GM19043 (cell line): ENCODE results near the gene PAK6.

Experiments used
- ATAC-seq: cut with Tn5 transposase; IDR thresholded peaks from one replicate; pipeline ENCODE4 v1.9.1; 2021; ENCODE audit warnings: low read depth; ENCODE audit not compliant: unreplicated experiment

The PAK6 gene

DNA sequence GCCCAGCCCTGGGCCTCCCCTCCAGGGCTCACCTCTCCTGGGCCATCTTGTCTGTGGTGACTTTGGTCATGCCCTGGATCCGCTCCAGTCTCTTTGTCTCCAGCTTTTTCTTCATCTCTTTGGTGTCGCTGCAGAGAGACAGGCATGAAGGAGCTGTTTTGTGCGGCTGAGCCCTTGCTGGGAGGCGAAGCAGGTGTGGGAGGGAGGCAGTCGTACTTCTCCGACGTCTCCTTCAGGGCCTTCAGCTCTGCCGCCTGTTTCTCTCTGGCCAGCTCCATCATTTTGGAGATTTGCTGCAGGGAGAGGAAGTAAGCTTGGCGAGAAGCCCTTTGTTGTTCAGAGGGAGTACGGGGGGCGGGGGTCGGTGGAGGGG lies 51.7 kb downstream of the PAK6 start:
- no peak for ATAC-seq

DNA sequence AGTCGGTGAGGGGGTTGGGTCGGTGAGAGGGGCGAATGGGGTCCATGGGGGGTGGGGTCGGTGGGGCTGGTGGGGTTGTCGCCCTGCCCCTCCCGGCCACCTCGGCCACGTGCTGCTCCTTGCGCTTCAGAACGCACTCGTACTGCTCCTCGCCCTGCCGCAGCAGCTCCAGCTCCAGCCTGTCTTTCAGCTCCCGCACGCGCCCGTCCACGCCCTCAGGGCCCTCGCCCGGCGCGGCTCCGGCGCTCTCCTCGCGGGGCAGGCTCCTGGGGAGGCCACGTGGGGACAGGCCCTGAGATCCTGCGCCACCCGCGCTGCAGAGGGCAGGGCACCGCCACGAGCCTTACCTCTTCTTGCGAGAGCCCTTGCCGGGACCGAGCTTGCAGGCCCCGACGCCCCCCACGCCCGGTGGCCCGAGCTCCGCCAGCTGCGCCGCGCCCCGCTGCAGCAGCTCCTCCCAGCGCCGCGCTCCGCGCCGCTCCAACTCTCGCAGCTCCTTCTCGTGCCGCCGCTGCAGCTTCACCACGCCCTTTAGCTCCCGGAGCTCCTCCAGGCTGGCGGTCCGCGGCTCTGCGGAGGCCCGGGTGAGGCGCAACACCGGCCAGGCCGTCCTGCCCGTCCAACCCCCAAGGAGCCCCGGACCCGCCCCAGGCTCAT lies 52.2 kb downstream of the PAK6 start:
- ATAC-seq, result no peak

DNA sequence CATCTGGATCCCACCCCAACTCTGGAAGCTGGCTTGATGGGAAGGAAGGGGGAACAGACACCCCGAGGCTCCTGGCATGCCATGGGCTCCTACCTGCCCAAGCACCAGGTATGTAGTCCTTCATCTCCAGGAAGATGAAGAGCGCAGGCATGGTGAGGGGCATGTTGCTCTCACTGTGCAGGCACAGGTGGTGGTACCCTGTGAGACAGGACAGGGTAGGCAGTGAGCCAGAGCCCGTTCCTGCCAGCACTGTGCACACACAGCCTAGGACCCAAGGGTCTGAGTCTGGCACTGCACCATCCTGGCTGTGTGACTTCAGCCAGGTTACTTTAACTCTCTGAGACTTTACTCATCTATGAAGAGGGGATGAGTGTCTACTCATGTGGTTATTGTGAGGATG lies 53.4 kb downstream of the PAK6 start:
- no peak for ATAC-seq

DNA sequence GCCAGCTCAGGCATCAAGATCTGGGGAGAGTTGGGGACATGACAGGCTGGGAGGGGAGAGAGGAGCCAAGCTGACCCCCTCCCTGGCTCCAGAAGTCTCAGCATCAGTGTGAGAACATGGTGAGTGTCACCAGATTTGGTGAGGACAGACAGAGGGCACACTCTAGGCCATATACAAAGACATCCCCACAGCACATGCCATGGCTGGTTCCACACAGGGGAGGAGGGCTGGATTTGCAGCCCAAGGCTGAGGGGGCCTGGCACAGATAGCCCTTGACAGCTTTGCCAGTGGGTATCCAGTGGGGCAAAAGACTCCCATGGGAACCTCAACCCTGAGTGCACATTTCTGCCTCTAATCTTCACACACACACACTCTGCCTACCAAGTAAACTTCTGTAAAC lies 54.1 kb downstream of the PAK6 start:
- no peak for ATAC-seq

DNA sequence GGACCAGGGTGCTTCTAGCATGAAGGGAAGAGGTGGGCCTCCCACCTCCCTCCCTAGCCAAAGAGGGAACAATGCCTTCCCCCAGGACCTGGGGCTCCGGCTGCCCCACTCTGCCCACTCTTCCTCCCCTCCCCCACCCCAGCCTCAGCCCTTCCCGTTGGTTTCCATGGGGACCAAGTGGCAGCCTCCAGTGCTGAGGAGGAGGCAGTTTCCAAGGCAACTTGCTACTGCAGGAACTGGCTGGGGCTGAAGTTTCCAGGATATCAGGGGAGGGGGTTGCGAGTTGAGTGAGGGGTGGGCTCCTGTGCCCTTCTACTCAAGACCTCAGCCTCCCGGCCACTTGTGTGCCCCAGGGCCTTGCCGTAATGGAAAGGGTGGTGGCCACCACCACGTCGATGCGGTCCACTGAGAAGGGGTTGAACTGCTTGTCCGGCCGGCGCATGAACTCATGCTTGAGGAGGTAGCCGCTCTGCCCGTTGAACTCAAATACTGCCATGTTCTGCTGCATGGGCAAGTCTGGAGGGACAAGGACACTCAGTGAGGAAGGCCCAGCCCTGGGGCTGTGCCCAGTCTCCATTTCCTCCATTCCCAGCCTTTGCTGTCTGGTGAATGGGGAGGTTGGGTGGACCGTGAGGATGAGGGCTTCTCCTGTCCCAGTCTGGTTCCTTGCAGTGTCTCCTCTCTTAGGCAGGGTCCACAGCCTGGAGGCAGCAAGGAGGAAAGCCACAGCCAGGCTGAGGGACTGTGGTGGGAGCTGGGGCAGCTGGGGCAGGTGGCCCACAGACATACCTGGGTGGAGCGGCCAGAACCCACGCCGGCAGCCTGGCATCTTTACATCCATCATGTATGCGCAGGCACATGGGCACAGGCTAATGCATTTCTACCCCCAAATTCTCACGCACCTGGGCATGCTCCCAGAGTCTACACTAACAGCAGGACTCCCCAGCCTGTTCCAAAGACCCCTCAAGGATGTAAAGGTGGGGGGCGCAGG lies 55.3 kb downstream of the PAK6 start:
- ATAC-seq, result no peak

DNA sequence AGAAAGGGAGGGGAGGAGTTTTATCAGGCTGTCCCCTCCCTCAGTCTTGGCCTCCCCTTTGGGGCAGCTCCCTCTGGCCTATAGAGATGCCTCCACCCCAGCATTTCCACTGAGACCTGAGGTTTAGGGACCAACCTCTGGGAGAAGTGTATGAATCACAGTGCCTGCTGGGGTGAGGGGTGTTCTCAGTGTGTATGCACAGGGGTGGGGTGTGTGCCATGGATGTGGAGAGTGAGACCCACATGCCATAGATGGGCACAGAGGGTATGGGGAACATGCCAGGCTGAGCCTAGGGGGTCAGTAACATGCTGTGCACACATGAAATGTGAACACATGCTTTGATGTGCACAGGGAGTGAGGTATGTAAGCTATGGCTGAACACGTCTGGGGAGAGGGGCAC lies 56.4 kb downstream of the PAK6 start:
- no peak for ATAC-seq

DNA sequence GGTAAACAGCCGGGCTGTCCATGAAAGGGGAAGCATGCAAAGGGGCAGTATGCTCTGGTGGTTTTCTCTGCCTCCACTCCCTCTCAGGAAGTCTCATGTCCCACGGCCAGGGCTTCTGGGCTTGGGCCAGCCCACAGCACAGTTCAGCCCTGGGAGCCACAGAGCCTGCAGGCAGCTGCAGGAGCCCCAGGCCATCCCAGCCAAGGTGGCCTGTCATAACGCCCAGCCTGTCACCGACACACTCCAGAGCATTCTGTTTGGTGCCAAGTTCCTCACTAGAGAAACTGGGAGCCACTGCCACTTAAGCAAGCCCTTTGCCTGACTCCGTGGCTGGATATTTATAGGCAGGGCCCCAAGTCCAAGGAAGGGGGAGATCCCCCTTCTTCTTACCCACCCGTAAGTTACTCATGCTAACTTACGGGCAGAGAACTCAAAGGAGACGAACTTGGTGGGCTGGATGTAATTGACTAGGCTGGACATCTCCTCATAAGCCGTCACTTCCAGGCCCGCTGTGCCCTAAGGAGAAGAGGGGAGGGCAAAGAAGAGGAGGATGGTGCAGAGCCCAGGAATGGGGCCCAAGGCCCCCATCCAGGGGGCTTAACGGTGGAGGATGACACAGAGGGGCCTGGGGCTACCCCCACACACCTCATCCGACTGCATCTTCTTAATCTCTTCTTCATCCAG lies 57.2 kb downstream of the PAK6 start:
- ATAC-seq, result no peak

DNA sequence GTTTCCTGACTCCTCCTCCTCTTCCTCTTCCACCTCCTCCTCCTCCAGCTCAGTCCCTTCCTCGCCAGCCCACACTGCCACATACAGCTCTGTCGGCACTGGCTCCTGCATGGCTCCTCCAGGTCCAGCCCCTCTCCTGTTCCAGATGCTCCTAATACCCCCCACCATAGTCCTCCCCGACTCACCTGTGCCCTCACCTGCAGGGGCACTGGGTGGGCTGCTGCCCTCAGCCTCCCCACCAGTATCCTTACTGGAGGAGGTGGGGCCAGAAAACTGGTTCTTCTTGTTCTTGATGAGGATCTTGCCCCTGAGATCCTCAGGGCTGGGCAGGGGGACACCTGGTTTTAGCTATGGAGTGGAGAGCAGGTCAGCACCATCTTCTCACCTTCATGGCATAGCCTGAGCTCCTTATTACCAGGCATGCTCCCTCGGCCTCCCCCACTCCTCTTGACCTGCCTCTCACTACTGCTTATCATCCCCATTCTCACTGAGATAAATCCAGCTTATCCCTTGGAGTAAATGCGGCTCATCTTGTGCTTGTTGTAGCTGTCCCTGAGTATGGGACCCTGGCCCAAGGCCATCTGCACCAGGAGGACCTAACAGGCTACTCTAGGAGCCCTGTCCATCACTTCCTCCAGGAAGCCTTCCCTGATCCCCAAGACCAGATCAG lies 57.8 kb downstream of the PAK6 start:
- no peak for ATAC-seq

DNA sequence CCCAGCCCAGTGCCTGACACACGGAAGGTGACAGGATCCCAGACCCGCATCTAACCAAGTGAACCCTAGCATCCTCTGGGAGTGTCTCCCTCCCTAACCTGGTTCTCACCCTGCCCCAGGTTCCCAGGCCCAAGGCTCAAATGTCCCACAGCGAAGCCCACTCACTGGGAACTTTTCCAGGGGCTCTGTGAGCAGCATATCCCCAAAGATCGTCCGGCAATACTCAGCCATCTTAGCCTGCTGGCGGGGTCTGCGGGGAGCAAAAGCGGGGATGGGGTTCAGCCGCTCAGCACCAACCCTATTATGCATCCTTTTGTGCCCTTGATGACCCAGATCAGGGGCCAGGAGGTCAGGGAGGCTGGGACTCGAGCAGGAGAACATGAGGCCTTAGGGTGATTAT lies 58.5 kb downstream of the PAK6 start:
- no peak for ATAC-seq

DNA sequence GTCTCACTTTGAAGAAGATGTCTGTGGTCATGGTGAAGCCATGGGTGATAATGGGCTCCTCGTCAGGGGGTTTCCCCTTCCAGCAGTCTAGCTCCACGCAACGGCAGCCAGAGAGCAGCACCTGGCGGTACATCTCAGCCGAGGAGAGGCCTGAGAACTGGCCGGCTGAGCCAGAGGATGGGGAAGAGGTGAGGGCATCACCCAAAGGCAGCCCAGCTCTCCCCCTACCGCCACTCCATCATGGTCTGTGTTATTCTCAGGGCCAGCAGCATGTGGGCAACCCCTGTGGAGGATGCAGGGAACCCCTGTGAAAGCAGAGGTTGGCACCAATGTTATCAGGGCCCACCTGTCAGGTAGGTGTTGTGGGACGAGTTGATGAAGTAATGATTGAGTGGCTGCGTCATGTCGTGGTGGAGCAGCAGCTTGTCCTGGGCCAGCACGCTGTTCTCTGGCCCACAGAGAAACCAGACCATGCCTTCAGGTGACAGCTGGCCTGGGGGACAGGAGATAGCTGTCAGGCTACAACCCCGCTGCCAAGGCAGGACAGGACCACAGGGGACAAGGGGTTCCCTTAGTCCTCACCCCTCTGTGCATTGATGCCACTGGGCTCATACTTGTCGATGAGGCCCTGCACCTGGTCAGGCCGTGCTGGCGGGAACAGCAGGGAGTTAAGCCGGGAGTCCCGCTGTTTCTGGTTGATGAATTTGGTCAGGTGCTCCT lies 59.5 kb downstream of the PAK6 start:
- no peak for ATAC-seq

DNA sequence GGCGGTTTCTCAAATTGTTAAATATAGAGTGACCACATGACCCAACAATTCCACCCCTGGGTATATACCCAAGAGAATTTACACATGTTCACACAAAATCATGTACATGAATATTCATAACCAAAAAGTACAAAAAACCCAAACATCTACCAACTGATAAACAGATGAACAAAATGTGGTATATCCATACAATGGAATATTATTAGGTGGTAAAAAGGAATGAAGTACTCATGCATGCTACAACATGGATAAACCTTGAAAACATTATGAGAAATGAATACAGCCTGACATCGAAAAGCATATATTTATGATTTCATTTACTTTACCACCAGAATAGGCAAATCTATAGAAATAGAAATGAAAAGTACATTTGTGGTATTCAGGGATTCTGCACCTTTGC lies 61.5 kb downstream of the PAK6 start:
- ATAC-seq, result no peak

DNA sequence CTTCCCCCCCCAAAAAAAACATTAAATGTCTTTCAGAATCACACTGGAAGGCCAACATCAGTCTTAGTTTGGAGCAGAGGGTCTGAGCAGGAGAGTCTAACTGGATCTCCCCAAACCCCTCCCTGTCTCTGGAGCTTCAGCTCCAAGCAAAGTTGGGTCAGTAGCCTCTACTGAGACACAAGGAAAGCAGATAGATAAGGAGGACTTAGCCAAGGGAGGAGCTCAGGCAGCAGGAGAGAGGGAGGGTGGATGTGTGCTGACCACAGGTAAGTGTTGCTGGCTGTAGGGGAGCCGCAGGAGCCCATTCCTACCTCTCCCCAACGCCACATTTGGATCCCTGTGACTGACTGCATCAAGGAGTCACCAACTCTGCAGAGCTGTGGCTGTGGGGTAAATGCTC lies 61.9 kb downstream of the PAK6 start:
- ATAC-seq, result no peak

DNA sequence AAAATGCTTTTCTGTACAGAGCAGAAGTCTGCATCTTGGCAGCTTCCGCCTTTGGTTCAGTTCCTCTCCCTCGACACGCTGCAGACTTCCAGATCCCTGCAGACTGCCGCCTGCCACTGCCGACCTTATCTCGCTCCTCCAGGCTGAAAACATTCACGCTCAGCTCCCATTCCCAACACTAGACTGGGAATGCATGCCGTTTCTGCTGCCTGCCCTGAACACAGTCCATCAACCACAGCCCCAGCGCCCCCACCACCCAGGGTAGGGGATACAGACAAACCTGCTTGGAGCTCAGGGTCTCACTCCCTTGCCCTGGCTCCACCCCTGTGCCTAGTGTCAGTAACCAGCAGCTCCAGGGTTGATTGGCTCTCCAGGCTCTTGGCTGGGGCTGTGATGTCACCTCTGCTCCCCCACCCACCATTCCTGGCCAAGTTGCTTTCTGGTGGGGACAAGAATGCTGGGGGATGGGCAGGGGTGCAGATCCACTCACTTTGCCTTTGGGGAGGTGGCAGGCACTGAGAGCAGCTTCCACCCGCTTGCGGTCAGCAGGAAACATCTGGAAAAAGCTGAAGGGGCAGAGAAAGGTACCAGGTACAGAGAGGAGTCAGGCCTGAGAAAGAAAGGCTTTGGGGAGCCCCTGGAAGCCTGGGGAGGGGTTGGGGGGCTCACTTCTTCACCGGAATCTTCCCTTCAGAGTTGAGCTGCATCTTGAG lies 62.8 kb downstream of the PAK6 start:
- ATAC-seq, result no peak

DNA sequence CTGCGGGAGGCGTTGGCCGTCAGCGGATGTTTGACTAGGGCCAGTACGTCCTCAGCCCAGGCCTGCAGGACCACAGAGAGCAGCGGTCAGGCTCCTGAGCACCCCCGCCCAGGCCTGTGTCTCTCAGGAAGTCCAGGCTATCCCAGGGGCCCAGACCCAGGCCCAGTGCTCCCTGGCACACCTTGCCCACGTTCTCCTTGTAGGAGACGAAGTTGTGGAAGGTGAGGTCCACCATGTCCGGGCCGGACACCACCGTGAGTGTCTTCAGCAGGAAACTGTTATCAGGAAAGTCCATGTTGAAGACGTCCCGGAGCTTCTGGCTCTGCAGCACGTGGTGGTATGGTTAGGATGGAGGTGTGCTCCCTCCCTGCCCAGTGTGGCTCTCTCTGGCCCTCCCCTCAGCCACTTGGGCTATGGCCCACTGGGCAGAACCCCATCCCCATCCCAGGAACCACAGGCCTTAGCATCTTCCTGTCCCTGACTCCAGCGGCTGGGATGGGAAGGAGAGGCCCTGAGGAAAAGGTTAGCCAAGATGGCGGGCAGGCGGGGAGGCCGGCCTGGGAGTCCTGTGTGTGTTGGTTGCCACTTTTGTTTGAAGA lies 63.5 kb downstream of the PAK6 start:
- no peak for ATAC-seq

DNA sequence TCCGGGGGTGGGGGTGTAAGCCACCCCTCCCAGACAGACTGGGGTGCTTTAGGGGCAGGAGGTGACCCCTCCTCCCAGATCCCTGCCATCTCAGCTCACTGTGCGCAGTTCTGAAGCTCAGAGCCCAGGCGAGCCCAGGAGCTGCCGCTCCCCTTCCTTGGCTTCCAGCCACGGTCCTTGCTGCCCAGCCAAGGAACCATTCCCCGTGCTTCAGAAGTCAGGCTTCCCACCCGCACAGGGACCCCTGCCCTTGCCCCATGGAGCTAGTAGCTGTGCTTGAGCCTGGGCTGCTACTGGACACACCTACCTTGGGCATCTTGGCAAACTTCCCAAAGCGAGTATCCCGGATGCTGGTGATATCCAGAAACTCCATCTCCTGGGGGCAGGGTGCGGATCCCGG lies 64.1 kb downstream of the PAK6 start:
- ATAC-seq, result no peak

DNA sequence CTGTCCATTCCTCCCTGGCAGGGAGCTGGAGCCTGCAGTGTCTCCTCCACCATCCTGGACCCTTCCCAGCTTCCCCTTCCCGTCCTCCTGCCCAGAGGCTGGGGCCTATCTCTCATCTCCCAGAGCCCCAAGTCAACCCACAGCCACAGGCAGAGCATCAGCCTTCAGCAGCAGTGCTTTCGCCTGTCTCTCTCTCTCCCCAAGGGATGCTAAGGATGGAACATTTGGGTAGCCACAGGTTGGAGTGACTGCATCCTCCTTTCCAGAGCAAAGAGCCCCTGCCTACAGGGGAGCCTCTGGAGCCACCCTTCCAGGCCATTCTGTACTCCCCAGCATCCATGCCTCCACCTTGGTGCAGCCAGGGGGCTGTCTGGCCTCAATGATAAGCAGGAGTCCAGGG lies 64.7 kb downstream of the PAK6 start:
- no peak for ATAC-seq

DNA sequence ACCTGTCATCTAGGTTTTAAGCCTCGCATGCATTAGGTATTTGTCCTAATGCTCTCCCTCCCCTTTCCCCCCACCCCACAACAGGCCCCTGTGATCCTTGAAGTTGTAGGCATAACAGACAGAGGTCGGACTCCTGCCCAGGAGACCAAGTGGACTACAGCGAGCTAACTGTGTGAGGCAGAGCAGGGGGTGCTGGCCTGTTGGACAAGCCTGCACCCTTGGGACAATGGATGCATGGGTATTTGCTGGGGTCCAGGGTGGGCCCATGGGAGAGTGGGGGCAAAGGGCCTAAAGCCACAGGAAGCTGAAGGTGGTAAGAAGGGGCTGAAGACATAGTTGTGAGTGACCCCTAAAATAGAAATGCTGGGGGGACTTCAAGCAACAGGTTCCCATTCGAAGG lies 66.4 kb downstream of the PAK6 start:
- no peak for ATAC-seq

DNA sequence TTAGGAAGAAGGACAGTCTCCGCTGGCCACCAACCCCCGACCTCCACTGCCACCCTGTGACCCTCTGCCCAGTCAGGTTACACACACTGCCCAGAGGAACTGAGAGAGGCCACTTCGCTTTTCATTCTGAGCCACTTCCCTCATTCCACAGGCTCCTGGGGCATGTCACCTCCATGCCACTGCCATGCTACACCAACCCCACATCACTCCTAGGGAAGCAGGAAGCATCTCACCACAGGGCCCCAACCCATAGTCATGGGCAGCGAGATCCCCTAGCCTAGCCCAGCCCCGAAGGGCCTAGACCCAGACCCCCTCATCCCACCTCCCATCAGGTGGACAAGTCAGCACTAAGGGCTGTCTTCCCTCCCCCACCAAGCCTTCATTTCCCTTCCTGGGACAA lies 67.5 kb downstream of the PAK6 start:
- ATAC-seq, result no peak

DNA sequence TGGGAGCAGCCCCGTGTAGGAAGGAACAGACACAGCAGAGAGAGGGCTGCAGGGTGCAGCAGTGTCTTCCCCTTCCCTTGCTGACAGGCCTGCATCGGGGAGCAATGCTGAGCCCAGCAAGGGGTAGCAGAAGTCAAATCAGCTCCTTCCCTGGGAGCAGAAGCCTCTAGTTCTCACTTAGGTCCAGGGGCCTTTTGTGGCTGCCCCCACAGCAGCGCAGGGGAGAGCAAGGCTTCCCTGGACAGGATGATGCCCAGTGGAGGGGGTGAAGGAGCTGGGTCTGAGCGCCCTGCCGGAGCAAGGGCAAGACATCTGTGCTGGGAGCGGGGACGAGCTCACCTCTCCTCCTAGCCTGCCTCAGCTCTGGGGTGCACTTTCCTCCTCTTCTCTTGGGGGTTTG lies 68.0 kb downstream of the PAK6 start:
- ATAC-seq, result no peak
